SK-N-SH treated with all-trans-retinoic acid at 6 μM for 48 hours (cell line): ENCODE results near the gene EXOC1.

Experiments
- ATAC-seq: fragments of 200-7000 bp; cut with Tn5 transposase; 3 replicates; pipeline ENCODE4 v1.9.1; 2020; ENCODE audit warnings: mild to moderate bottlenecking, moderate library complexity
- ARNTL ChIP-seq: fragments of 450-650 bp; formaldehyde crosslinking; IDR thresholded peaks from 2 replicates; pipeline ENCODE4 v1.5.0; 2020; ENCODE audit warnings: low read depth, mild to moderate bottlenecking, moderate library complexity, borderline replicate concordance
- BACH2 ChIP-seq: fragments of 250-450 bp; sonication (Bioruptor Pico); IDR thresholded peaks from 2 replicates; pipeline ENCODE4 v1.9.0; 2021; ENCODE audit warnings: mild to moderate bottlenecking, borderline replicate concordance
- CREB5 ChIP-seq: fragments of 250-450 bp; sonication (Bioruptor Pico); IDR thresholded peaks from 2 replicates; pipeline ENCODE4 v1.5.1; 2020; ENCODE audit warnings: low read depth, mild to moderate bottlenecking, moderate library complexity
- CSDC2 ChIP-seq: fragments of 250-450 bp; sonication (Bioruptor Pico); IDR thresholded peaks from 2 replicates; pipeline ENCODE4 v1.5.0; 2020; ENCODE audit warnings: mild to moderate bottlenecking, moderate library complexity
- CSRNP3 ChIP-seq: fragments of 250-450 bp; sonication (Bioruptor Pico); IDR thresholded peaks from 2 replicates; pipeline ENCODE4 v1.5.1; 2021; ENCODE audit warnings: mild to moderate bottlenecking, moderate library complexity
- ESRRG ChIP-seq: fragments of 250-450 bp; sonication (Bioruptor Pico); IDR thresholded peaks from 2 replicates; pipeline ENCODE4 v1.6.1; 2021; ENCODE audit warnings: mild to moderate bottlenecking
- GLIS3 ChIP-seq: fragments of 250-450 bp; sonication (Bioruptor Pico); IDR thresholded peaks from 2 replicates; pipeline ENCODE4 v1.5.0; 2020; ENCODE audit warnings: mild to moderate bottlenecking, moderate library complexity
- ISL1 ChIP-seq: fragments of 250-450 bp; sonication (Bioruptor Pico); IDR thresholded peaks from 2 replicates; pipeline ENCODE4 v2.1.2; 2022; ENCODE audit warnings: mild to moderate bottlenecking, moderate library complexity
- PATZ1 ChIP-seq: fragments of 250-450 bp; sonication (Bioruptor Pico); IDR thresholded peaks from 2 replicates; pipeline ENCODE4 v1.8.0; 2020; ENCODE audit warnings: mild to moderate bottlenecking, moderate library complexity, borderline replicate concordance
- POU6F1 ChIP-seq: fragments of 250-450 bp; sonication (Bioruptor Pico); IDR thresholded peaks from 2 replicates; pipeline ENCODE4 v1.8.0; 2021; ENCODE audit warnings: low read depth, mild to moderate bottlenecking, moderate library complexity, borderline replicate concordance
- PPARA ChIP-seq: fragments of 250-450 bp; sonication (Bioruptor Pico); IDR thresholded peaks from 2 replicates; pipeline ENCODE4 v1.5.0; 2020; ENCODE audit warnings: mild to moderate bottlenecking, borderline replicate concordance
- RARB ChIP-seq: fragments of 250-450 bp; sonication (Bioruptor Pico); IDR thresholded peaks from 2 replicates; pipeline ENCODE4 v1.8.0; 2021; ENCODE audit warnings: mild to moderate bottlenecking, moderate library complexity
- SNAI2 ChIP-seq: fragments of 250-450 bp; sonication (Bioruptor Pico); IDR thresholded peaks from 2 replicates; pipeline ENCODE4 v1.5.0; 2020; ENCODE audit warnings: mild to moderate bottlenecking, moderate library complexity
- TCF4 ChIP-seq: fragments of 250-450 bp; sonication (Bioruptor Pico); IDR thresholded peaks from 2 replicates; pipeline ENCODE4 v1.8.0; 2021; ENCODE audit warnings: mild to moderate bottlenecking, moderate library complexity, borderline replicate concordance
- TOX ChIP-seq: fragments of 250-450 bp; sonication (Bioruptor Pico); IDR thresholded peaks from 2 replicates; pipeline ENCODE4 v1.8.0; 2021; ENCODE audit warnings: mild to moderate bottlenecking, moderate library complexity, borderline replicate concordance
- TSHZ2 ChIP-seq: fragments of 250-450 bp; sonication (Bioruptor Pico); IDR thresholded peaks from 2 replicates; pipeline ENCODE4 v1.5.0; 2020; ENCODE audit warnings: mild to moderate bottlenecking, moderate library complexity
- ZC3H10 ChIP-seq: fragments of 250-450 bp; sonication (Bioruptor Pico); IDR thresholded peaks from 2 replicates; pipeline ENCODE4 v1.5.1; 2021; ENCODE audit warnings: mild to moderate bottlenecking, moderate library complexity
- ZFP3 ChIP-seq: fragments of 250-450 bp; sonication (Bioruptor Pico); IDR thresholded peaks from 2 replicates; pipeline ENCODE4 v1.5.0; 2020; ENCODE audit warnings: mild to moderate bottlenecking, moderate library complexity
- ZFP30 ChIP-seq: fragments of 450-650 bp; formaldehyde crosslinking; IDR thresholded peaks from 2 replicates; pipeline ENCODE4 v1.5.0; 2022; ENCODE audit warnings: mild to moderate bottlenecking, moderate library complexity
- ZNF565 ChIP-seq: fragments of 450-650 bp; formaldehyde crosslinking; conservative IDR thresholded peaks from 2 replicates; pipeline ENCODE4 v1.5.0; 2020; ENCODE audit warnings: low read depth, mild to moderate bottlenecking, moderate library complexity
- ZNF8 ChIP-seq: fragments of 450-650 bp; formaldehyde crosslinking; IDR thresholded peaks from 2 replicates; pipeline ENCODE4 v1.5.0; 2020; ENCODE audit warnings: mild to moderate bottlenecking, moderate library complexity

EXOC1 gene

GRCh38 chr4:55906323-55906722 is 52.9 kb downstream of the EXOC1 start:
- TF ChIP-seq TOX (CRISPR knock-in tag): no peak
- TF ChIP-seq ESRRG (CRISPR knock-in tag): no peak
- TF ChIP-seq ZFP3 (CRISPR knock-in tag): no peak
- no peak for TF ChIP-seq PATZ1 (CRISPR knock-in tag)
- no peak for TF ChIP-seq TSHZ2 (CRISPR knock-in tag)
- TF ChIP-seq ZFP30: no peak
- TF ChIP-seq BACH2 (CRISPR knock-in tag): no peak
- TF ChIP-seq CSDC2: no peak
- TF ChIP-seq, all 23 proteins: peak for 0
- no peak for ATAC-seq

- TF ChIP-seq ZC3H10 (CRISPR knock-in tag) (no peak), ZNF8 (CRISPR knock-in tag) (no peak), CSRNP3 (CRISPR knock-in tag) (no peak), TCF4 (CRISPR knock-in tag) (no peak), SNAI2 (CRISPR knock-in tag) (no peak), CREB5 (CRISPR knock-in tag) (no peak), ZFP3 (CRISPR knock-in tag) (no peak), POU6F1 (CRISPR knock-in tag) (no peak), ZNF565 (CRISPR knock-in tag) (no peak), GLIS3 (no peak), PATZ1 (CRISPR knock-in tag) (no peak), ISL1 (CRISPR knock-in tag) (no peak), BACH2 (CRISPR knock-in tag) (no peak), TOX (CRISPR knock-in tag) (no peak), CSDC2 (no peak), PPARA (CRISPR knock-in tag) (no peak), ZFP30 (no peak), TSHZ2 (CRISPR knock-in tag) (no peak), ARNTL (CRISPR knock-in tag) (no peak), RARB (CRISPR knock-in tag) (no peak)
- TF ChIP-seq, all 23 proteins: peak for 0
- ATAC-seq: no peak
These were observed 53.5 kb downstream of the EXOC1 start for GRCh38 chr4:55906989-55907388.
